GM21381 (cell line): ENCODE results near the gene RPS24.
A peak's percentile ranks its signal among the peaks of the same experiment; 100 is the strongest.

ENCODE experiments used
- ATAC-seq: cut with Tn5 transposase; IDR thresholded peaks from one replicate; pipeline ENCODE4 v1.9.1; 2021; ENCODE audit warnings: mild to moderate bottlenecking, moderate library complexity; ENCODE audit not compliant: unreplicated experiment

RPS24 gene

GRCh38 chr10:78025685-78026364 lies 7.8 kb upstream of the RPS24 start:
- no peak for ATAC-seq

- peak; percentile 5 for ATAC-seq
Measured at GRCh38 chr10:78028438-78029268, 5.0 kb upstream of the RPS24 start.

GRCh38 chr10:78029269-78030226 lies 4.1 kb upstream of the RPS24 start, which contains the start of gene POLR3A:
POLR3A (minus strand) TSS chr10:78029515; CDS start chr10:78029407, 108 bp downstream.
- ATAC-seq, result peak; percentile 52

GRCh38 chr10:78033387-78033636 lies 351 bp upstream of the RPS24 start:
- ATAC-seq, result no peak

GRCh38 chr10:78035025-78035424 lies 1.4 kb downstream of the RPS24 start:
- ATAC-seq, result no peak

- no peak for ATAC-seq
Measured at GRCh38 chr10:78035437-78035836, 1.8 kb downstream of the RPS24 start.

GRCh38 chr10:78035933-78036583 lies 2.4 kb downstream of the RPS24 start:
- no peak for ATAC-seq

GRCh38 chr10:78038105-78038504 lies 4.4 kb downstream of the RPS24 start:
- no peak for ATAC-seq

GRCh38 chr10:78038791-78039547 lies 5.3 kb downstream of the RPS24 start:
- no peak for ATAC-seq

GRCh38 chr10:78039743-78040142 lies 6.1 kb downstream of the RPS24 start:
- no peak for ATAC-seq

- no peak for ATAC-seq
Measured at GRCh38 chr10:78041170-78042057, 7.8 kb downstream of the RPS24 start.

- no peak for ATAC-seq
Measured at GRCh38 chr10:78042058-78042751, 8.5 kb downstream of the RPS24 start.

GRCh38 chr10:78042752-78043104 lies 9.1 kb downstream of the RPS24 start:
- no peak for ATAC-seq

GRCh38 chr10:78044179-78044578 lies 10.5 kb downstream of the RPS24 start:
- no peak for ATAC-seq

- no peak for ATAC-seq
Measured at GRCh38 chr10:78044699-78045098, 11.0 kb downstream of the RPS24 start.

- ATAC-seq, result peak; percentile 56
Measured at GRCh38 chr10:78045237-78045636, 11.6 kb downstream of the RPS24 start.

- no peak for ATAC-seq
Measured at GRCh38 chr10:78045856-78046255, 12.2 kb downstream of the RPS24 start.

GRCh38 chr10:78046711-78047269 lies 13.1 kb downstream of the RPS24 start:
- ATAC-seq, result no peak
